WTC11 (cell line): ENCODE data around the gene CAMTA1.

Source experiments
- CREB1 ChIP-seq: sonication (generic); formaldehyde crosslinking; IDR thresholded peaks from 2 replicates; pipeline ENCODE4 v1.8.0; 2023; ENCODE audit warnings: mild to moderate bottlenecking, missing genetic modification reagents
- CREM ChIP-seq: sonication (generic); formaldehyde crosslinking; IDR thresholded peaks from 2 replicates; pipeline ENCODE4 v1.8.1; 2022; ENCODE audit warnings: mild to moderate bottlenecking, missing genetic modification reagents, moderate library complexity
- ELF4 ChIP-seq: sonication (generic); formaldehyde crosslinking; IDR thresholded peaks from 2 replicates; pipeline ENCODE4 v1.8.1; 2022; ENCODE audit warnings: low read depth, mild to moderate bottlenecking, moderate library complexity, missing genetic modification reagents
- ESRRA ChIP-seq: sonication (generic); formaldehyde crosslinking; IDR thresholded peaks from 2 replicates; pipeline ENCODE4 v1.8.1; 2022; ENCODE audit warnings: mild to moderate bottlenecking, missing genetic modification reagents, borderline replicate concordance
- NFE2L1 ChIP-seq: sonication (generic); formaldehyde crosslinking; IDR thresholded peaks from 2 replicates; pipeline ENCODE4 v1.8.1; 2023; ENCODE audit warnings: missing genetic modification reagents
- NR3C1 ChIP-seq: sonication (generic); formaldehyde crosslinking; conservative IDR thresholded peaks from 2 replicates; pipeline ENCODE4 v1.8.1; 2023; ENCODE audit warnings: low read depth, mild to moderate bottlenecking, missing genetic modification reagents
- ZNF317 ChIP-seq: sonication (generic); formaldehyde crosslinking; IDR thresholded peaks from 2 replicates; pipeline ENCODE4 v1.8.1; 2023; ENCODE audit warnings: low read depth, mild to moderate bottlenecking, moderate library complexity, missing genetic modification reagents, borderline replicate concordance
- TF ChIP-seq, protein P1 (sequence below): fragments of 200-600 bp; IDR thresholded peaks from 2 replicates; pipeline ENCODE4 v1.8.0; 2022; ENCODE audit warnings: antibody characterized with exemption
- TF ChIP-seq, protein P2 (sequence below): sonication (generic); formaldehyde crosslinking; IDR thresholded peaks from 2 replicates; pipeline ENCODE4 v1.8.0; 2023; ENCODE audit warnings: missing genetic modification reagents, mild to moderate bottlenecking, borderline replicate concordance
- TF ChIP-seq, protein P3 (sequence below): sonication (generic); formaldehyde crosslinking; IDR thresholded peaks from 2 replicates; pipeline ENCODE4 v1.8.1; 2023; ENCODE audit warnings: mild to moderate bottlenecking, missing genetic modification reagents, borderline replicate concordance
- TF ChIP-seq, protein P4 (sequence below): sonication (generic); formaldehyde crosslinking; IDR thresholded peaks from 2 replicates; pipeline ENCODE4 v1.8.0; 2022; ENCODE audit warnings: mild to moderate bottlenecking, missing genetic modification reagents

DNA sequence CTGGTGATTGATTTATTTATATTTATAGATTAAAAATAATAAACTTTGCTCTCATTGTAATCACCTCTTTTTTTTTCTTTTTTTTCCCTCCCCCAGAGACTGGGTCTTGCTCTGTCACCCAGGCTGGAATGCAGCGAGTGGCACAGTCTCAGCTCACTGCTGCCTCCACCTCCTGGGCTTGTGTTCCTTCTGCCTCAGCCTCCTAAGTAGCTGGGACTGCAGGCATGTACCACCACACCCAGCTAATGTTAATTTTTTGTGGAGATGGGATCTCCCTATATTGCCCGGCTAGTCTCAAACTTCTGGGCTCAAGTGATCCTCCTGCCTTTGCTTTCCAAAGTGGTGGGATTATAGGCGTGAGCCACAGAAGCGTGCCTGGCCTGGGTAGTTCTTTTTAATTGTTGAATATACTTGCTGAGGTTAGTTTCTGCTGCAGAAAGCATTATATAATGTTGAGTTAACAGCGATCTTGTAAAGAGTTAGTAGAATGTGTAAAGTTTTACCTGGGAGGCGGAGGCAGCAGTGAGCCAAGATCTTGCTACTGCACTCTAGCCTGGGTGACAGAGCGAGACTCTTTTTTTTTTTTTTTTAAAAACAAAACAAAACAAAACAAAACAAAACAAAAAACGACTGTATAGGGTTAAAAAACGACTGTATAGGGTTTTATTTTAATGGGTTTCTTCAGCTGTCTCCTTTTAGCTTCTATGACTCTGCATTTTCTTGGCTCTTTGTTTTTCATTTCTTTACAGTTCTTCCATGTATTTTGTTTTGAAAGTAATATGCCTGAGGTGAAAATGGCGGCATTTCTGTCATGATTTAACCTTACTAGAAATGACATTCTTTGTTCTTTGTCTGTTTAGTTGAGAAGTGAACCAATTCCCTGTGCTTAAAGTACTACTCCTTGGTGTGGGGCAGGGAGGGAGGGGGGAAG, 82.7 kb downstream of the CAMTA1 start:
- TF ChIP-seq, protein P1, sequence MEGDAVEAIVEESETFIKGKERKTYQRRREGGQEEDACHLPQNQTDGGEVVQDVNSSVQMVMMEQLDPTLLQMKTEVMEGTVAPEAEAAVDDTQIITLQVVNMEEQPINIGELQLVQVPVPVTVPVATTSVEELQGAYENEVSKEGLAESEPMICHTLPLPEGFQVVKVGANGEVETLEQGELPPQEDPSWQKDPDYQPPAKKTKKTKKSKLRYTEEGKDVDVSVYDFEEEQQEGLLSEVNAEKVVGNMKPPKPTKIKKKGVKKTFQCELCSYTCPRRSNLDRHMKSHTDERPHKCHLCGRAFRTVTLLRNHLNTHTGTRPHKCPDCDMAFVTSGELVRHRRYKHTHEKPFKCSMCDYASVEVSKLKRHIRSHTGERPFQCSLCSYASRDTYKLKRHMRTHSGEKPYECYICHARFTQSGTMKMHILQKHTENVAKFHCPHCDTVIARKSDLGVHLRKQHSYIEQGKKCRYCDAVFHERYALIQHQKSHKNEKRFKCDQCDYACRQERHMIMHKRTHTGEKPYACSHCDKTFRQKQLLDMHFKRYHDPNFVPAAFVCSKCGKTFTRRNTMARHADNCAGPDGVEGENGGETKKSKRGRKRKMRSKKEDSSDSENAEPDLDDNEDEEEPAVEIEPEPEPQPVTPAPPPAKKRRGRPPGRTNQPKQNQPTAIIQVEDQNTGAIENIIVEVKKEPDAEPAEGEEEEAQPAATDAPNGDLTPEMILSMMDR: no peak
- TF ChIP-seq, protein P2, sequence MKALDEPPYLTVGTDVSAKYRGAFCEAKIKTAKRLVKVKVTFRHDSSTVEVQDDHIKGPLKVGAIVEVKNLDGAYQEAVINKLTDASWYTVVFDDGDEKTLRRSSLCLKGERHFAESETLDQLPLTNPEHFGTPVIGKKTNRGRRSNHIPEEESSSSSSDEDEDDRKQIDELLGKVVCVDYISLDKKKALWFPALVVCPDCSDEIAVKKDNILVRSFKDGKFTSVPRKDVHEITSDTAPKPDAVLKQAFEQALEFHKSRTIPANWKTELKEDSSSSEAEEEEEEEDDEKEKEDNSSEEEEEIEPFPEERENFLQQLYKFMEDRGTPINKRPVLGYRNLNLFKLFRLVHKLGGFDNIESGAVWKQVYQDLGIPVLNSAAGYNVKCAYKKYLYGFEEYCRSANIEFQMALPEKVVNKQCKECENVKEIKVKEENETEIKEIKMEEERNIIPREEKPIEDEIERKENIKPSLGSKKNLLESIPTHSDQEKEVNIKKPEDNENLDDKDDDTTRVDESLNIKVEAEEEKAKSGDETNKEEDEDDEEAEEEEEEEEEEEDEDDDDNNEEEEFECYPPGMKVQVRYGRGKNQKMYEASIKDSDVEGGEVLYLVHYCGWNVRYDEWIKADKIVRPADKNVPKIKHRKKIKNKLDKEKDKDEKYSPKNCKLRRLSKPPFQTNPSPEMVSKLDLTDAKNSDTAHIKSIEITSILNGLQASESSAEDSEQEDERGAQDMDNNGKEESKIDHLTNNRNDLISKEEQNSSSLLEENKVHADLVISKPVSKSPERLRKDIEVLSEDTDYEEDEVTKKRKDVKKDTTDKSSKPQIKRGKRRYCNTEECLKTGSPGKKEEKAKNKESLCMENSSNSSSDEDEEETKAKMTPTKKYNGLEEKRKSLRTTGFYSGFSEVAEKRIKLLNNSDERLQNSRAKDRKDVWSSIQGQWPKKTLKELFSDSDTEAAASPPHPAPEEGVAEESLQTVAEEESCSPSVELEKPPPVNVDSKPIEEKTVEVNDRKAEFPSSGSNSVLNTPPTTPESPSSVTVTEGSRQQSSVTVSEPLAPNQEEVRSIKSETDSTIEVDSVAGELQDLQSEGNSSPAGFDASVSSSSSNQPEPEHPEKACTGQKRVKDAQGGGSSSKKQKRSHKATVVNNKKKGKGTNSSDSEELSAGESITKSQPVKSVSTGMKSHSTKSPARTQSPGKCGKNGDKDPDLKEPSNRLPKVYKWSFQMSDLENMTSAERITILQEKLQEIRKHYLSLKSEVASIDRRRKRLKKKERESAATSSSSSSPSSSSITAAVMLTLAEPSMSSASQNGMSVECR: no peak
- TF ChIP-seq NR3C1 (CRISPR knock-in tag): no peak
- TF ChIP-seq NFE2L1 (CRISPR knock-in tag): no peak
- no peak for TF ChIP-seq CREM
- no peak for TF ChIP-seq ESRRA (CRISPR knock-in tag)
- TF ChIP-seq, protein P3, sequence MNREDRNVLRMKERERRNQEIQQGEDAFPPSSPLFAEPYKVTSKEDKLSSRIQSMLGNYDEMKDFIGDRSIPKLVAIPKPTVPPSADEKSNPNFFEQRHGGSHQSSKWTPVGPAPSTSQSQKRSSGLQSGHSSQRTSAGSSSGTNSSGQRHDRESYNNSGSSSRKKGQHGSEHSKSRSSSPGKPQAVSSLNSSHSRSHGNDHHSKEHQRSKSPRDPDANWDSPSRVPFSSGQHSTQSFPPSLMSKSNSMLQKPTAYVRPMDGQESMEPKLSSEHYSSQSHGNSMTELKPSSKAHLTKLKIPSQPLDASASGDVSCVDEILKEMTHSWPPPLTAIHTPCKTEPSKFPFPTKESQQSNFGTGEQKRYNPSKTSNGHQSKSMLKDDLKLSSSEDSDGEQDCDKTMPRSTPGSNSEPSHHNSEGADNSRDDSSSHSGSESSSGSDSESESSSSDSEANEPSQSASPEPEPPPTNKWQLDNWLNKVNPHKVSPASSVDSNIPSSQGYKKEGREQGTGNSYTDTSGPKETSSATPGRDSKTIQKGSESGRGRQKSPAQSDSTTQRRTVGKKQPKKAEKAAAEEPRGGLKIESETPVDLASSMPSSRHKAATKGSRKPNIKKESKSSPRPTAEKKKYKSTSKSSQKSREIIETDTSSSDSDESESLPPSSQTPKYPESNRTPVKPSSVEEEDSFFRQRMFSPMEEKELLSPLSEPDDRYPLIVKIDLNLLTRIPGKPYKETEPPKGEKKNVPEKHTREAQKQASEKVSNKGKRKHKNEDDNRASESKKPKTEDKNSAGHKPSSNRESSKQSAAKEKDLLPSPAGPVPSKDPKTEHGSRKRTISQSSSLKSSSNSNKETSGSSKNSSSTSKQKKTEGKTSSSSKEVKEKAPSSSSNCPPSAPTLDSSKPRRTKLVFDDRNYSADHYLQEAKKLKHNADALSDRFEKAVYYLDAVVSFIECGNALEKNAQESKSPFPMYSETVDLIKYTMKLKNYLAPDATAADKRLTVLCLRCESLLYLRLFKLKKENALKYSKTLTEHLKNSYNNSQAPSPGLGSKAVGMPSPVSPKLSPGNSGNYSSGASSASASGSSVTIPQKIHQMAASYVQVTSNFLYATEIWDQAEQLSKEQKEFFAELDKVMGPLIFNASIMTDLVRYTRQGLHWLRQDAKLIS (CRISPR knock-in tag): no peak
- no peak for TF ChIP-seq ELF4 (CRISPR knock-in tag)
- TF ChIP-seq, protein P4, sequence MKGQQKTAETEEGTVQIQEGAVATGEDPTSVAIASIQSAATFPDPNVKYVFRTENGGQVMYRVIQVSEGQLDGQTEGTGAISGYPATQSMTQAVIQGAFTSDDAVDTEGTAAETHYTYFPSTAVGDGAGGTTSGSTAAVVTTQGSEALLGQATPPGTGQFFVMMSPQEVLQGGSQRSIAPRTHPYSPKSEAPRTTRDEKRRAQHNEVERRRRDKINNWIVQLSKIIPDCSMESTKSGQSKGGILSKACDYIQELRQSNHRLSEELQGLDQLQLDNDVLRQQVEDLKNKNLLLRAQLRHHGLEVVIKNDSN (CRISPR knock-in tag): no peak
- no peak for TF ChIP-seq ZNF317 (CRISPR knock-in tag)
- no peak for TF ChIP-seq CREB1 (CRISPR knock-in tag)
